Nucleus accumbens (tissue), 56 donors: ENCODE data around the gene NUP35.
"Not testable (repeated sequence)": the region's sequence is repeated elsewhere in the genome, so short reads cannot be mapped to it uniquely, and the experiment has no call there.

Source experiments
- DNase-seq, 56 donors: peaks; one replicate each; lab custom pipeline; 2025; lab: John Stamatoyannopoulos, UW

Gene NUP35

DNA sequence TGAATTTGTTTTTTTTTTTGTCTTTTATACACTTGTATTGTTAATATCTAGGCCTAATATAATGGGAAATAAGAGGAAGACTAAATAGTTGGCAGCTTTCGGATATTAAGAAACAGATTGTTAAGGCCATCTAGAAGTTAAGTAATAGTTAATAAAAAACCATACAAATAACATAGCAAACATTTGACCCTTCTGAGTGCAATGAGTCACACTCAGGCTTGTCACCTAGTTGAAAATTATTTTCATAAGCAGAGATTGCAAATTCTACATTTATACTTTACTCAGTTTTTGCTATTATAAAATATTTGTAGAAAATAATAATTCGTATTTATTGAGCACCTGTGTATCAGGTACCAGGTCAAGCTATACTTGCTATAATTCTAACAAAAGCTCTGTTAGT, 2.4 kb downstream of the NUP35 start:
- DNase-seq: no peak

DNA sequence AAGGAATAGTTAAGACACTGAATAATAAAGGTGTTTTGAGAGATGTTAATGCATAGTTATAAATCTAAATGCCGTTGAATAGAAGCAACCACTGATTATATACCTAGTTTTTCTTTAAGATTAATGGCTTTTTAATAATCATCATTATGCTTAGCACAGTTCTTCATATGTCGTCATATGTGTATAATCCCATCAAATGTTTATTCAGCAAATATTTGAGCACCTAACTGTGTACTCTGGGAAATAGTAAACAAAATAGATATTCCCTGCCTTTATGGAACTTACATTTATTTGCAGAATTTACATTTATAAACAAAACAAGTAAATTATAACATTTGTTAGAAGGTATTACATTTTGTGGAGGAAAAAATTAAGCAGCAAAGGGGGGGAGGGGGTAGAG, 9.8 kb downstream of the NUP35 start:
- DNase-seq: no peak

DNA sequence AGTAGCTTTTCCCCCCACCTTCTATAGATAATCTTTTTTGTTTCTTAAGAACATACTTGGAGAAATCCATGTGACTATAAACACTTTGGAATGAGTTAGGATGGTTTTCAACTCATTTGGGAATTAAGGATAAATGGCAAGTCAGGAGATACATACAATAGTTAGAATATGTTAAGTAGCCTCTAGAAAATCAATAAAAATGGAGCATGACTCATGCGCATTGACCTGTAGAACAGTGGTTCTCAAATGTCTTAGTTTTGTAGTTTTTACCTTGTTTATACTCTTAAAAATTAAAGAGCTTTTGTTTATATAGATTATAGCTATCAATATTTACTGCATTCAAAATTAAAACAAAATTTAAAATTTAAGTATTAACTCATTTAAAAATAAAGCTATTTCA, 24.7 kb downstream of the NUP35 start:
- DNase-seq: no peak

DNA sequence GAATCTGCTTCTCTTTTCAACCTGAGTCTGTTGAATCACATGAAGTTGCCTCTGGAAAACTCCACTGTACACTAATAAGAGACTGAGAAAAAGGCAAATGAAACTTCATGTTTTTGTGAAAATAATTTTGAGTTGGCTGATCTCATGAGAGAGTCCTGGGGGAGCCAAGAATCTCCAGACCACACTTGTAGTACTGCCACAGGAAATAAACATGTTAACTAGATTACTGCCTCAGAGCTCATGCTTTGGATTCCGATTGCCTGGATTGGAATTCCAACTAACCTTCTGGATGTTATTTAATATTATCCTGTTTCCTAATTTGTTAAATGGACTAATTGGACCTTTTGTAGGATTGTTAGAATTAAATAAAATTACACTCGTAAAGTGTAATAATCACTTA, 25.2 kb downstream of the NUP35 start:
- DNase-seq: no peak

DNA sequence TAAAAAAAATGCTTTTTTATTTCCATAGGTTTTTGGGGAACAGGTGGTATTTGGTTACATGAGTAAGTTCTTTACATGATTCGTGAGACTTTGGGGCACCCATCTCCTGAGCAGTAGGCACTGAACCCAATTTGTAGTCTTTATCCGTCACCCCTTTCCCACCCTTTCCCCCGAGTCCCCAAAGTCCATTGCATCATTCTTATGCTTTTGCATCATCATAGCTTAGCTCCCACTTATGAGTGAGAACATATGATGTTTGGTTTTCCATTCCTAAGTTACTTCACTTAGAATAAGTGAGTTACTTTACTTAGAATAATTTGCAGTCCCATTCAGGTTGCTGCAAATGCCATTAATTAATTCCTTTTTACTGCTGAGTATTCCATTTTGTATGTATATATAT, 28.0 kb downstream of the NUP35 start:
- not testable (repeated sequence) for DNase-seq

DNA sequence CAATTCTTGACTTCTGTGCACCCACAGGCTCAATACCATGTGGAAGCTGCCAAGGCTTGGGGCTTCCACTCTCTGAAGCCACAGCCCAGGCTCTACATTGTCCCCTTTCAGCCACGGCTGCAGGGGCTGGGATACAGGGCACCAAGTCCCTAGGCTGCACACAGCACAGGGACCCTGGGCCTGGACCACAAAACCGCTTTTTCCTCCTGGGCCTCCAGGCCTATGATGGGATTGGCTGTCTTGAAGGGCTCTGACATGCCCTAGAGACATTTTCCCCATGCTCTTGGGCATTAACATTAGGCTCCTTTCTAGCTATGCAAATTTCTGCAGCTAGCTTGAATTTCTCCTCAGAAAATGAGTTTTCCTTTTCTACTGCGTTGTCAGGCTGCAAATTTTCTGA, 29.7 kb downstream of the NUP35 start:
- DNase-seq: no peak

DNA sequence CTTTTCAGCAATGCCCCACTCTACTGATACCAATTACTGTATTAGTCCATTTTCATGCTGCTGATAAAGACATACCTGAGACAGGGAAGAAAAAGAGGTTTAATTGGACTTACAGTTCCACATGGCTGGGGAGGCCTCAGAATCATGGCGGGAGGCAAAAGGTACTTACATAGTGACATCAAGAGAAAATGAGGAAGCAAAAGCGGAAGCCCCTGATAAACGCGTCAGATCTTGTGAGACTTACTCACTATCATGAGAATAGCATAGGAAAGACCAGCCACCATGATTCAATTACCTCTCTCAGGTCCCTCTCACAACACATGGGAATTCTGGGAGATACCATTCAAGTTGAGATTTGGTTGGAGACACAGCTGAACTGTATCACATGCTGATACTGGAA, 30.5 kb downstream of the NUP35 start:
- DNase-seq: not testable (repeated sequence)

DNA sequence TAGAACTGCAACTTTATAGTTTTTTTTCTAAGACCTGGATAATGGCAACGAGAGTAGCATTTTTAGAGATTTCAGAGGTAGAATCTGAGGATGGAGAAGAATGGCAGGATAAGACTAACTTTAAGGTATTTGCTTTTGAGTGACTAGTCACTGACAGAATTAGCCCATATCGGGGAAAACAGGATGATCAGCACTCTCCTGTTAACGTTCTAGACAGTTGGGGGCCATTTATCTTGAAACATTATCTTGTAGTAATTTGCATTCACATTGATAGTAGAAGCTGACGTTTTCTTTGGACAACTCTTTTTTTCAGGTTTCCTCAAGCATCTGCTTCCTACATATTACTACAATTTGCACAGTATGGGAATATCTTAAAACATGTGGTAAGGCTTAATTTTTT, 32.9 kb downstream of the NUP35 start:
- DNase-seq: no peak

DNA sequence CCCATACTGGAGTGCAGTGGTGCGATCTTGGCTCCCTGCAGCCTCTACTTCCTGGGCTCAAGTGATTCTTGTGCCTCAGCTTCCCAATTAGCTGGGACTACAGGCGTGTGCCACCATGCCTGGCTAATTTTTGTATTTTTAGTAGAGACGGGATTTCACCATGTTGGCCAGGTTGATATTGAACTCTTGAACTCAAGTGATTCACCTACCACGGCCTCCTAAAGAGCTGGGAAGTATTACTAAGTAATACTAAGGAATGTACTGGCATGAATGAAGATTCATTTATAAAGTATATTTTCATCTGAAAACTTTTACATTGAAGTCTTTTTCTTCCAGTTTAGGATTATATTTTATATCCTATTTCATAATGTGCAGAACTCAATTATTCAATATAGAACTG, 38.1 kb downstream of the NUP35 start:
- DNase-seq: no peak

DNA sequence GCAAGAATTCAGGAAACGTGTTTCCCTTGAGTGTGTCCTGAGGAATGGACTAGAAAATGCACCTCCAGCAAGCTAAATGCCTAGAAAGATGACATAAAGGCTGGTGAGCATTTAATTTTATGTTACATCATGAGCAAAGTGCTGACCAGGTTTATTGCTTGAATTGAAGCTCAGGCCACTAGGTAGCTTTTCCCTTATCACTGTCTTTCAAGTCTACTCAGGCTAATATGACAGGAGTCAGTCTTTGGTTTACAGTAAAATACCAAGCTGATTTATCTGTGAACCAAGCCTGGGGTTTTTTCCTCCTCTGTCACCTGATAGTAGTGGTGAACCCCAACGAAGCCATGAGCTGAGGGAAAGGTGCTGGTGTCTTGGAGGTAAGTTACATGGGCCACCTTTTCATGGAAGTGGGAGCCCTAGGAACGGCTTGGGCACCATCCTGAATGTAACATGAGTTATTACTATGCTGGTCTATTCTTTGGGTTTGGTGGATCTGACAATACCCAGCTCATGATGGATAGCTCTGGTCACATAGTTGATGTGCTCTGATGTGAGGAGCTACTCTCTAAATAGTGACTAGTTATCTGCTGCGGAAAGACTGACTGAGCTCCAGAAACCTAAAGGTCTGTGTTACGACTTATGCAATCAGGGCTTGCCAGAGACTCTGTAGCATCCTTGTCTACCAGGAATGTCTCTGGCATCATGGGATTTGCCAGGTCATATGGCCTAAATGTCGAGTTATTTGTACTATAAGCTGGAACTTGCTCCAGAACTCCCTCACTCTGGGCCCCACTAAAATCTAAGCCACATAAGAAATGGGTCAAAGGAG, 39.8 kb downstream of the NUP35 start:
- DNase-seq: no peak

DNA sequence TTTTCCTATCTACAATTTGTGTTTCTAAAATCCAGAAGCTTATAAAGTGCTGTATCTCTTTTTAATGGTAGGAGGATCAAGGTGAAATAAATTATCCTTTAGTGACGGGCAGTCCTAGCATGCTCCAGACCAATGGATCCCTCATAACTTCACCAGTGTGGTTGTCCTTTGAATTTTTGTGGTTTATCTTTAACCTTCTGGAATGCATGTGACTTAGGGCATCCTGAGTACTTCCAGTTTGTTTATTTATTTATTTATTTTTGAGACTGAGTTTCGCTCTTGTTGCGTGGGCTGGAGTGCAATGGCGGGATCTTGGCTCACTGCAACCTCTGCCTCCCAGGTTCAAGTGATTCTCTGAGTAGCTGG, 40.4 kb downstream of the NUP35 start:
- DNase-seq: no peak

DNA sequence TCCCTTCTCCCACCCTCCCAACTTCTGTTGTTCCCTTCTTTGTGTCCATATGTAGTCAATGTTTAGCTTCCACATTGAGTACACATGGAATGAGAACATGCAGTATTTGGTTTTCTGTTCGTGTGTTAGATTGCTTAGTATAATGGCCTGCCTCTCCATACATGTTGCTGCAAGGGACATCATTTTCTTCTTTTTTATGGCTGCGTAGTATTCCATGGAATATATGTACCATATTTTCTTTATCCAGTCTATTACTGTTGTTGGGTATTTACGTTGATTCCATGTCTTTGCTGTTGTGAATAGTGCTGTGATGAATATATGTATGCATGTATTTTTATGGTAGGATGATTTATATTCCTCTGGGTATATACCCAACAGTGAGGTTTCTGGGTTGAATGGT, 42.0 kb downstream of the NUP35 start:
- DNase-seq: no peak

DNA sequence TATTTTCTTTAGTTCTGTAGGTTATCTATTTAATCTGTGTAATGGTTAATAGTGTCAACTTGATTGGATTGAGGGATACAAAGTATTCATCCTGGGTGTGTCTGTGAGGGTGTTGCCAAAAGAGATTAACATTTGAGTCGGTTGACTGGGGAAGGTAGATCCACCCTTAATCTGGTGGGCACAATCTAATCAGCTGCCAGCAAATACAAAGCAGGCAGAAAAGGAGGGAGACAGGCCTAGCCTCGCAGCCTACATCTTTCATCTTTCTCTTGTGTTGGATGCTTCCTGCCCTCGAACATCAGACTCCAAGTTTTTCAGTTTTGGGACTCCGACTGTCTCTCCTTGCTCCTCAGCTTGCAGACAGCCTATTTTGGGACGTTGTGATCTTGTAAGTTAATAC, 42.7 kb downstream of the NUP35 start:
- not testable (repeated sequence) for DNase-seq

DNA sequence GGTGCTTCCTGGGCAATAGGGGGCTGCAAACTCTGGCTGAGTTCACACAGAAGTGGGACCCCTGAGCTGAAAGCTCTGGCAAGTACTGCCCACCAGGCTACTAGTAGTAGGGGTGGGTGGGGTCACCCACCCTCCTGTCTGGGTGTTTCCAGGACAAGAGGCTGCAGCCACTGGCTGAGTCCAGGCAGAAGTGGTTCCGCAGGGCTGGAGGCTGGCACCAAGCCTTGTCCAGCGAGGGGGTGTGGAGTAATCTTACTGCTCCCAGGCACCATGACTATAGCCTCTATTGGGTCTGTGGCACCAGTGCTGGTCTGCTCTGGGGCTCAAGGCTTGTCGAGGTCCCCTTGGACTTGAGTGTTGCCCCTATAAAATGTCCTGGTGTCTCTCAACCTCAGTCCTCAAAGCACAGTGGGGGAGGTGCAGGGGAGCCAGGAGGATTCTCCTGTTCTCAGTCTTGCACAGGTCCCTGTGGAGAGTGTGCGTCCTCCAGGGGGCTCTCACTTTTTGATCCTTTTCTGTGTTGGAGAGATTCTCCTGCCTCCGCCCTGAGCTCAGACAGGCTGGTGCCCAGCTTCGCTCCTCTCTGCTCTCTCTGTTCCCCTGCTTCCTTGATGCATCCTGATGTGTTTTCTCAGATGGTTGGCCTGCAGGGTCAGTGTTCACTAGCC, 48.1 kb downstream of the NUP35 start:
- DNase-seq: no peak

DNA sequence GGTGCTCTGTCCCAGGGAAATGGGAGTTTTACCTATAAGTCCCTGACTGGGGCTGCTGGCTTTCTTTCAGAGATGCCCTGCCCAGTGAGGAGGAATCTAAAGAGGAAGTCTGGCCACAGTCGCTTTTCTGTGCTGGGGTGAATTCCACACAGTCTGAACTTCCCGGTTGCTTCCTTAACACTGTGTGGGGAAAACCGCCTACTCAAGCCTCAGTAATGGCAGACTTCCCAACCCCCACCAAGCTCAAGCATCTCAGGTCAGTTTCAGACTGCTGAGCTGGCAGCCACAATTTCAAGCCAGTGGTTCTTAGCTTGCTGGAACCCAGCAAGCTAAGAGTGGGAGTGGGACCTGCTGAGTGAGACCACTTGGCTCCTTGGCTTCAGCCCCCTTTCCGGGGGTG, 54.9 kb downstream of the NUP35 start:
- DNase-seq: no peak

DNA sequence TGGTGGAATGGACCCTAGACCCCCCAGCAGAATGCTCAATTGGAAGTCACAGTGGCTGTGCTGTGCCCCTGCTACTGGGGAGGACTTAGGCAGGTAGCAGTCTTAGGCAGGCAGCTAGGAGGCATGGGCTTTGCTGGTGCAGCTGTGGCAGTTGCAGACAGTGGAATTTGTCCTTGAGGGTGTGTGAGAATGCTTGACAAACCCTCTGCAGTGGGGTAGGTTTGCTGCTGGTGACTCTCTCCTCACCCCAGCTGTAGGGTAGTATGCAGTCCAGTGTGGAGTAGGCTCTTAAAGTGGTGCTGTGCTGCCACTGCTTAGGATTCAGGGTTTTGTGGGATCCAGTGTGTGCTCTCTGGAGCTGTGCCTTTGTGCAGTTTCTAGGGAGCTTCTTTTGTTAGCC, 61.3 kb downstream of the NUP35 start:
- no peak for DNase-seq

DNA sequence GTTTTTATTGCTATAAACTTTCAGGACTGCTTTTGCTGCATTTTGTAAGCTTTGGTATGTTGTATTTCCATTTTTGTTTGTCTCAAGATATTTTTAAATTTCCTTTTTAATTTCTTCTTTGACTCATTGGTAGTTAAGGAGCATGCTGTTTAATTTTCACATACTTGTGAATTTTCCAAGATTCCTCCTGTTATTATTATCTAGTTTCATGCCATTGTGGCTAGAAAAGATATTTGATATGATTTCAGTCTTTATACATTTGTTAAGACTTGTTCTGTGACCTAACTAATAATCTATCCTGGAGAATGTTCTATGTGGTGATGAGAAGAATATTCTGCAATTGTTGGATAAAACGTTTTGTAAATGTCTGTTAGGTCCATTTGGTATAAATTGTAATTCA, 62.1 kb downstream of the NUP35 start:
- DNase-seq: no peak

DNA sequence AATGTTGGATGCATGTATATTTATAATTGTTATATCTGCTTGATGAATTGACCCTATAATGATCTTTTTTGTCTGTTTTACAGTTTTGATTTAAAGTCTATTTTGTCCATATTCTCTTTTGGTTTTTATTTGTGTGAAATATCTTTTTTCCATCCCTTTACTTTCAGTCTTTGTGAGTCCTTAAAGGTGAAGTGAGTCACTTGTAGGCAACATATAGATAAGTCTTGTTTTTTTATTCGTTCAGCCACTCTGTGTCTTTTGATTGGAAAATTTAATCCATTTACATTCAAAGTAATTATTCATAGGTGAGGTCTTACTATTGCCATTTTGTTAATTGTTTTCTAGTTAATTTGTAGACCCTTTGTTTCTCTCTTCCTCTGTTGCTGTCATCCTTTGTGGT, 62.5 kb downstream of the NUP35 start:
- no peak for DNase-seq

DNA sequence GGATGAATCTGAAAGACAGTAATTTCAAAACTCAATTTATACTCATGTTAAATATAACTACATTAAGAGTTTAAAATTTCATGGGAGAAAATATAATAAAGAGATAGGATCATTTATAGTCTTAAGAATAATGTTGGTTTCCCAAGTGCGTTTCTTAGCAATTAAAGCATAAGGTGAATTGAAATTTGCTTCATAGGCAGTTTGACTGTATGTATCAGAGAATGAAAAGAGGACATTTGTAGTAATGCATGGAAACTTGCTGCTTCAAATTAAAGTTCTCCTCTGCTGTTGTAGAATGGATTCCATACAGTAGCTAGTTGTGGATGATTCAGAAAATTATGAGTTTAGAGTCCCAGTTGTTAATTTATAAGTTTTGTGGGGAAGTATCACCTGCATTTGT, 68.1 kb downstream of the NUP35 start:
- no peak for DNase-seq

DNA sequence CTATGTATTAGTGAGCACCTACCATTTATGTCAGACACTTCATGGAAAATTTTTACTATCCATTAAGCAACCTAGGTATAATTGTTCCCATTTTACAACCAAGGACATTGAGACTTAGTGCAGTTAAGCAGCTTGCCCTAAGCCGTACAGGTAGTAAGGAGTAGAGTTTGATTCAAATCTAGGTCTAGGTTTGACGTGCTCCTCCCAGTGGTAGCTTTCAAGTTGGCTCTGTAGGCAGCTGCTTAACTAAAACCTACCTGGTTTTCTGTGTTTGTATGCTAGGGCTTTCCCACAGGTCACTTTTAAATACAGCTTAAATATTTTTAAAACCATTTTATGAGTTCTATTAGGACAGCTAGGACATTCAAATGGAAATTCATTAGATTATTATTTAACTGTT, 69.7 kb downstream of the NUP35 start:
- DNase-seq: no peak

DNA sequence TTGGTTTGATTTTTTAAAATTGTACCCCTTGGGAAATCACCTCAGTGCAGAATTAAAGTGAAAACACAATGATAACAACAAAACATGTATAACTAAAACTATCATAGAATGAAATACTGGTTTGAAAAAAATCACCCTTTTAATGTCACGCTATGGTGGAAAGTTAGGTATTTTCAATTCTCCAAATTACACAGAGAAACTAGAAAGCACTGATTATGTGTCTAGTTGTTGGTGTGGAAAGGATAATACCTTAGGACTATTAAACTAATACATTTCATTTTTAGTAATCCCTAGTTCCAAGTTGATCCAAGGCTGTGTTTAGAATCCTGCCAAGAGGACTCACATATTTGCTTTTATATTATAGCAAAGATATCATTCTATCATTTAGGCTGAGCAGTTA, 71.2 kb downstream of the NUP35 start:
- no peak for DNase-seq

DNA sequence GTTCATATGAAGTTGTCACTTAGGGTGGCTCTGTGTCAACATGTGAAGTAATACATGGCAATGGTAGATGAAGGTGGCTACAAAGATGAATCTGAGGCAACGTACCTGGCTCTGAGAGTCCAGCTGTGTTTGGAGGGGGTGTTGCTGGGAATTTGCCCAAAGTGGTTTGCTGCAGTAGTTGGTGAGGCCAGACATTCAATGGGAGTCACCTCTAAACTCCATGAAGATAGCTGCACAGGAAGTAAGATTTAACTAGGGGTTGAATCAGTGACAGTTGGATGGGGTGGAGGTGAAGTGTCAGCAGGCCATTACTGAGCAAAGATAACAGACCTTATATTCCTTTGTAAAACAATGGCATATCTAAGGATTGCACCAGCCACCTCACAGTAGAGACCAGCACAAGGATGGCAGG, 71.8 kb downstream of the NUP35 start:
- no peak for DNase-seq

DNA sequence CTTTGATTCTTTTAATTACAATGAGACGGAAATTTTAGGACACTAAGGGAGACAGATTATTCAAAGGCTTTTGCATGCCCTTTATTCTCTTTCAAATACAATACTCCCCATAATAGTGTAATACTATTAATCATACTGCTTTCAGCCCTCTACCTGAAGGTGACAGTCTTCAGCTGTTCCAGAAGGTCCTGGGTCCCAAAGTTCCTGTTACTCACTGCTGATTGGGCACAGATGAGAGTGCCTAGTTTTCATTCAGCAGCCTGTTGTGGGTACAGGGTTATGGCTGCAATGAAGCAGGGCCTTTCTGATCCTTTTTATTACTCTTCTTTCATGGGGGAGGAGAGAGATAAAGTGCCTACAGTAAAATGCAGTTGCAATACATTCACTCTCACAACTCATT, 80.2 kb downstream of the NUP35 start:
- no peak for DNase-seq
